DOHH2 (cell line): ENCODE results near the gene PELI2.

Experiments used
- H3F3A ChIP-seq: fragments of 200-600 bp; sonication (generic), shearing (Covaris generic); 2 replicates; pipeline ENCODE4 v1.6.0; 2016; ENCODE audit warnings: antibody characterized with exemption, mild to moderate bottlenecking; ENCODE audit not compliant: control insufficient read depth, insufficient read depth
- H3K27ac ChIP-seq: fragments of 200-600 bp; sonication (generic); 2 replicates; pipeline ENCODE4 v1.5.1; 2014; ENCODE audit warnings: low read depth, mild to moderate bottlenecking, low read length, moderate library complexity
- H3K27me3 ChIP-seq: fragments of 200-600 bp; sonication (generic); 2 replicates; pipeline ENCODE4 v1.6.1; 2014; ENCODE audit warnings: mild to moderate bottlenecking, low read length, mixed read lengths; ENCODE audit not compliant: control insufficient read depth
- H3K36me3 ChIP-seq: fragments of 200-600 bp; sonication (generic); 2 replicates; pipeline ENCODE4 v1.6.1; 2014; ENCODE audit warnings: mild to moderate bottlenecking, low read length, moderate library complexity, mixed read lengths; ENCODE audit not compliant: control insufficient read depth
- H3K4me1 ChIP-seq: fragments of 200-600 bp; sonication (generic); 2 replicates; pipeline ENCODE4 v1.6.1; 2014; ENCODE audit warnings: mild to moderate bottlenecking, low read length, mixed read lengths; ENCODE audit not compliant: control insufficient read depth
- H3K4me2 ChIP-seq: fragments of 200-600 bp; sonication (generic); 2 replicates; pipeline ENCODE4 v1.6.0; 2014; ENCODE audit warnings: mild to moderate bottlenecking, low read length, moderate library complexity
- H3K4me3 ChIP-seq: fragments of 200-600 bp; sonication (generic); 2 replicates; pipeline ENCODE4 v1.5.1; 2014; ENCODE audit warnings: mild to moderate bottlenecking, low read length, mixed read lengths
- H3K79me2 ChIP-seq: fragments of 200-600 bp; sonication (generic); 2 replicates; pipeline ENCODE4 v1.6.1; 2014; ENCODE audit warnings: mild to moderate bottlenecking, low read length, mixed read lengths; ENCODE audit not compliant: control insufficient read depth
- H3K9me2 ChIP-seq: fragments of 200-600 bp; sonication (generic); replicated peaks from 2 replicates; pipeline ENCODE4 v1.6.1; 2014; ENCODE audit warnings: mild to moderate bottlenecking, low read length, mixed read lengths; ENCODE audit not compliant: control insufficient read depth
- H3K9me3 ChIP-seq: fragments of 200-600 bp; sonication (generic); 2 replicates; pipeline ENCODE4 v1.6.1; 2014; ENCODE audit warnings: antibody characterized with exemption, low read length, mixed read lengths; ENCODE audit not compliant: control insufficient read depth, insufficient read depth
- H4K20me1 ChIP-seq: fragments of 200-600 bp; sonication (generic); 2 replicates; pipeline ENCODE4 v1.6.0; 2014; ENCODE audit warnings: low read depth, mild to moderate bottlenecking, antibody characterized with exemption, low read length, moderate library complexity; ENCODE audit not compliant: control insufficient read depth, insufficient read depth
- CTCF ChIP-seq: fragments of 200-600 bp; sonication (generic); IDR thresholded peaks from one replicate; pipeline ENCODE4 v1.5.1; 2014; ENCODE audit warnings: antibody characterized with exemption, mild to moderate bottlenecking, low read depth, low read length; ENCODE audit not compliant: poor library complexity, severe bottlenecking
- EZH2phosphoT487 ChIP-seq: fragments of 200-600 bp; sonication (generic); IDR thresholded peaks from 2 replicates; pipeline ENCODE4 v1.6.1; 2017; ENCODE audit warnings: borderline replicate concordance, mild to moderate bottlenecking, antibody characterized with exemption, low read length, moderate library complexity, mixed read lengths

The PELI2 gene

GRCh38 chr14:56112781-56113180, 5.4 kb upstream of the PELI2 start:
- Histone ChIP-seq H3K9me2 (no peaks in the 10 kb centered on the region), H3K27me3 (peaks cover 20% of the 10 kb centered on the region), H3K4me3 (no peak overlapping the region), H3K4me1 (peaks cover 4% of the 10 kb centered on the region), H3K9me3 (no peaks in the 10 kb centered on the region), H4K20me1 (no peaks in the 10 kb centered on the region), H3K79me2 (no peaks in the 10 kb centered on the region), H3K4me2 (no peak overlapping the region), H3K36me3 (no peaks in the 10 kb centered on the region), H3K27ac (no peak overlapping the region), H3F3A (no peaks in the 10 kb centered on the region)
- TF ChIP-seq EZH2phosphoT487 = no peak
- no peak for TF ChIP-seq CTCF

GRCh38 chr14:56115334-56115870, 2.8 kb upstream of the PELI2 start:
- no peak overlapping the region for H3K4me3 ChIP-seq
- H3K4me2 ChIP-seq = no peak overlapping the region
- no peaks in the 10 kb centered on the region for H3F3A ChIP-seq
- no peak overlapping the region for H3K27ac ChIP-seq
- H3K36me3 ChIP-seq = no peaks in the 10 kb centered on the region
- no peaks in the 10 kb centered on the region for H3K79me2 ChIP-seq
- TF ChIP-seq EZH2phosphoT487 (no peak), CTCF (no peak)
- H4K20me1 ChIP-seq = no peaks in the 10 kb centered on the region
- H3K4me1 ChIP-seq = peaks cover 18% of the 10 kb centered on the region
- H3K9me2 ChIP-seq = no peaks in the 10 kb centered on the region
- peaks cover 35% of the 10 kb centered on the region for H3K27me3 ChIP-seq
- no peaks in the 10 kb centered on the region for H3K9me3 ChIP-seq

DNA sequence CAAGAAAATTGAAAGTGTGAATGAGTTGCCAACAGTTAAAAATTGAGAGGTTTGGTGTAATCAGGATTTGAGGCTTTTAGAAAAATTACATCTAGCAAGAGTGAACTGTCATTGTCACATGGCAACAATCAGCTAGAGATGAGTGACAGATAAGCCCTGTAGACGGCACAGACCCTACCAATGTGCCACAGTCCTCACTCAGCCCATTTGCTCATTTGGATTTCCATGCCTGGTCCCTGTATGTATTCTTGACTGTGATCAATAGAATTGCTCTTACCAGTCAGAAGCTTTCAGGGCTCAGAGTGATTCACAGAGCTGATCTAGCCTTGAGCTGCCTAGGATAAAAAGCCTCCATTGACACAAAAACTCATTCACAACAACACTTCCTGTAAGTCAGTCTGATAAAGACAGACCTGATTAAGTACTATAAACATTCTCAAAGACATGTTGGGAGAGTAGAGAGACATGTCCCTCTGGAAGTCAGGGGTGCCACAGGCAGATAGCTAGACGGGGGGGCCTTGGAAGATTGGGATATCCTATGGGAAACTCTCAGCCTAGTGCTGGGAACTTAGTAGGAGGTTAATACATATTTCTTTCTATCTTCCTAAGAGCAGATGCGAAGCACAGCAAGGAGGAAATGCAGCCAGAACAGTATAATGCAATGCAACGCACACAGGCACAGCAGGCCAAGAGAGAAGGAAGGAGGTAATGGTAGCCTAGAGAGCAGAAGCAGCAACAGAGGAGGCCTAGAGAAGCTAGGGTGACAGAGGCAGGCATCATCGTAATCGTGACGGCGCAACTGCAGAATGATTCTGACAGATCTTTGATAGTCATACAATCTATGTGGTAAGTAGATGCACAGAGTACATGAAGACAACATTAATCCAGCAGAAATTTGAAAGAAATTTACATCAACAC, 2.0 kb upstream of the PELI2 start:
- Histone ChIP-seq H4K20me1 (no peaks in the 10 kb centered on the region), H3K4me2 (no peak overlapping the region), H3K36me3 (no peaks in the 10 kb centered on the region), H3K27me3 (peaks cover 43% of the 10 kb centered on the region), H3K4me3 (no peak overlapping the region), H3K9me3 (no peaks in the 10 kb centered on the region), H3K4me1 (peaks cover 18% of the 10 kb centered on the region), H3K9me2 (no peaks in the 10 kb centered on the region), H3K79me2 (no peaks in the 10 kb centered on the region), H3F3A (no peaks in the 10 kb centered on the region), H3K27ac (no peak overlapping the region)
- TF ChIP-seq CTCF (no peak), EZH2phosphoT487 (no peak)
